B cell (primary cell): ENCODE results near the gene EML6. TPM values are rescaled to one million over a fixed set of nuclear protein-coding genes. Genes with fewer than 3 reads are reported as not detected.
A peak's percentile ranks its signal among the peaks of the same experiment; 100 is the strongest.

Source experiments
- ATAC-seq: fragments of 200-7000 bp; cut with Tn5 transposase; one replicate; pipeline ENCODE4 v1.10.0; 2021; ENCODE audit warnings: low read depth, mild to moderate bottlenecking, moderate number of reproducible peaks, moderate library complexity
- CTCF ChIA-PET: fragments of 350-600 bp; sonication (Branson Sonifier 250); formaldehyde crosslinking; loops from one replicate; lab custom pipeline; 2021; ENCODE audit warnings: antibody characterized with exemption, inconsistent platforms; lab: Charles Lee
- POLR2A ChIA-PET: fragments of 350-600 bp; sonication (Branson Sonifier 250); formaldehyde crosslinking; loops from one replicate; lab custom pipeline; 2021; ENCODE audit warnings: antibody characterized with exemption; lab: Charles Lee
- DNase-seq: peaks from one replicate; pipeline ENCODE4 v3.0.0; 2013
- H2AFZ ChIP-seq: 2 replicates; pipeline ENCODE4 v1.6.1; 2012; ENCODE audit warnings: mild to moderate bottlenecking, low read depth, low read length; ENCODE audit not compliant: insufficient read depth, poor library complexity, severe bottlenecking
- H3K27ac ChIP-seq, 2 donors: 1 replicate in 1 of 2; 2 replicates in 1 of 2; pipeline ENCODE4 v1.5.1; 2012 to 2013; ENCODE audit warnings: low read length in 2 of 2, mild to moderate bottlenecking in 2 of 2, moderate library complexity in 1 of 2
- H3K27me3 ChIP-seq, 4 experiments: fragments of 200-600 bp in 1 of 4; sonication (generic) in 1 of 4; replicated peaks in 1 of 4; 1 replicate in 2 of 4; 2 replicates in 2 of 4; pipeline versions ENCODE4 v1.6.1 to v1.7.0; 2013 to 2016; ENCODE audit warnings: low read length in 3 of 4, mild to moderate bottlenecking in 2 of 4, mixed read lengths in 1 of 4, moderate library complexity in 1 of 4; ENCODE audit not compliant: insufficient read depth in 4 of 4, control insufficient read depth in 3 of 4; ENCODE audit errors: control extremely low read depth in 1 of 4
- H3K36me3 ChIP-seq, 2 experiments: replicated peaks in 1 of 2; 1 replicate in 1 of 2; 2 replicates in 1 of 2; pipeline versions ENCODE4 v1.6.1 to v1.7.1; 2013; ENCODE audit warnings: low read length in 1 of 2; ENCODE audit not compliant: insufficient read depth in 2 of 2, control insufficient read depth in 1 of 2; ENCODE audit errors: control extremely low read depth in 1 of 2, extremely low read depth in 1 of 2
- H3K4me1 ChIP-seq, 2 donors: fragments of 200-600 bp in 1 of 2; sonication (generic) in 1 of 2; 1 replicate in 1 of 2; 2 replicates in 1 of 2; pipeline versions ENCODE4 v1.5.1 to v1.6.1; 2013 to 2017; ENCODE audit warnings: low read length in 2 of 2; ENCODE audit not compliant: control insufficient read depth in 2 of 2, insufficient read depth in 2 of 2
- H3K4me2 ChIP-seq: replicated peaks from 2 replicates; pipeline ENCODE3; 2012; ENCODE audit warnings: mild to moderate bottlenecking, low read depth, low read length; ENCODE audit not compliant: poor library complexity, severe bottlenecking
- H3K4me3 ChIP-seq, 5 experiments: fragments of 200-600 bp in 1 of 5; sonication (generic) in 1 of 5; 1 replicate in 3 of 5; 2 replicates in 2 of 5; pipeline versions ENCODE4 v1.5.1 to v1.7.0; 2011 to 2016; ENCODE audit warnings: low read length in 4 of 5, mild to moderate bottlenecking in 4 of 5, low read depth in 2 of 5, control low read depth in 1 of 5, moderate library complexity in 1 of 5; ENCODE audit not compliant: insufficient read depth in 1 of 5; ENCODE audit errors: control extremely low read depth in 1 of 5, extremely low read depth in 1 of 5
- H3K79me2 ChIP-seq: fragments of 200-600 bp; sonication (generic); one replicate; pipeline ENCODE4 v1.6.0; 2016; ENCODE audit warnings: low read length; ENCODE audit not compliant: control insufficient read depth, insufficient read depth
- H3K9ac ChIP-seq: fragments of 200-600 bp; sonication (generic); 2 replicates; pipeline ENCODE4 v1.6.1; 2017; ENCODE audit warnings: mild to moderate bottlenecking, low read length, moderate library complexity
- H3K9me3 ChIP-seq, 3 donors: one replicate each; pipeline versions ENCODE4 v1.6.1 to v1.7.1; 2013; ENCODE audit warnings: low read length in 2 of 3; ENCODE audit not compliant: control insufficient read depth in 2 of 3, insufficient read depth in 1 of 3; ENCODE audit errors: control extremely low read depth in 1 of 3
- H4K20me1 ChIP-seq: 2 replicates; pipeline ENCODE4 v1.6.0; 2012; ENCODE audit warnings: mild to moderate bottlenecking, low read length; ENCODE audit not compliant: insufficient read depth, control insufficient read depth, poor library complexity, severe bottlenecking
- H3K27ac Mint-ChIP-seq: one replicate; pipeline ENCODE4 v1.8.0; 2021; ENCODE audit warnings: mixed read lengths
- H3K27me3 Mint-ChIP-seq: one replicate; pipeline ENCODE4 v1.8.0; 2021; ENCODE audit warnings: mixed read lengths
- H3K4me1 Mint-ChIP-seq: one replicate; pipeline ENCODE4 v1.8.0; 2021; ENCODE audit warnings: mixed read lengths
- H3K4me3 Mint-ChIP-seq: one replicate; pipeline ENCODE4 v1.8.0; 2021; ENCODE audit warnings: mixed read lengths
- H3K9me3 Mint-ChIP-seq: one replicate; pipeline ENCODE4 v1.8.0; 2022; ENCODE audit warnings: mixed read lengths; ENCODE audit not compliant: insufficient read depth
- CTCF ChIP-seq: fragments of 200-600 bp; IDR thresholded peaks from one replicate; pipeline ENCODE4 v1.8.0; 2022; ENCODE audit warnings: antibody characterized with exemption, mild to moderate bottlenecking
- EZH2 ChIP-seq: IDR thresholded peaks from 2 replicates; pipeline ENCODE4 v1.6.1; 2012; ENCODE audit warnings: borderline replicate concordance, low read depth, mild to moderate bottlenecking, moderate library complexity, low read length; ENCODE audit not compliant: insufficient read depth, poor library complexity, severe bottlenecking
- WGBS: methylation state at CpG from one replicate; pipeline ENCODE4 v1.1.5; 2013; ENCODE audit warnings: missing lambda C conversion rate; ENCODE audit not compliant: insufficient coverage; 5-methylcytosine and 5-hydroxymethylcytosine counted together
- intact Hi-C: fragments of 100-400 bp; cut with micrococcal nuclease; formaldehyde crosslinking; loops from one replicate; pipeline ENCODE4 v1.10.0; 2022
- polyA plus RNA-seq: library from polyadenylated mRNA; depleted of rRNA; stranded (reverse); fragments of >200 nt; gene quantifications from 2 replicates; pipeline ENCODE4 v1.2.3, GENCODE V29; 2012
- total RNA-seq, 2 donors: library from RNA; stranded (reverse); fragments of 120-200 nt in 1 of 2; gene quantifications; 1 replicate in 1 of 2; 2 replicates in 1 of 2; pipeline versions ENCODE4 v1.2.3 to v1.2.4, GENCODE V29; 2013 to 2022

The EML6 gene
- total and polyA plus RNA-seq, 2 donors (not counting 1 experiment from before 2014, with no cell fraction given): 42.5 to 53.7 TPM

GRCh38 chr2:54724560-54725342, 1.3 kb downstream of the EML6 start:
- peak; percentile 62 for DNase-seq
- no peak for ATAC-seq
- peak overlapping the region; percentile 82 for H3K9ac ChIP-seq
- no peak for TF ChIP-seq CTCF
- TF ChIP-seq EZH2: no peak
- H3K9me3 ChIP-seq: no peaks in the 10 kb centered on the region
- Mint-ChIP-seq H3K4me3 (peak overlapping the region; percentile 100), H3K27me3 (peaks cover 2% of the 10 kb centered on the region), H3K27ac (peak overlapping the region; percentile 94), H3K9me3 (no peaks in the 10 kb centered on the region), H3K4me1 (peaks cover 37% of the 10 kb centered on the region)
- peaks cover 0 to 22% (median 8%) of the 10 kb centered on the region in 4 experiments for H3K27me3 ChIP-seq
- no peak overlapping the region for H3K27ac ChIP-seq
- no peaks in the 10 kb centered on the region for H3K36me3 ChIP-seq
- POLR2A ChIA-PET: no interaction called here
- peak overlapping the region; percentile 51 to 98 (median 79) for H3K4me3 ChIP-seq
- peak overlapping the region; percentile 94 for H3K4me2 ChIP-seq
- peaks cover 15 to 17% of the 10 kb centered on the region in 2 donors for H3K4me1 ChIP-seq
- no peaks in the 10 kb centered on the region for H4K20me1 ChIP-seq
- CTCF ChIA-PET: interaction anchor here (3.5 kb wide), 1 partner anchor 114 kb away, joined by 28 read pairs; no protein-coding TSS in a partner anchor
- 3% methylated on average over 82 of the region's 87 CpGs for WGBS
- peak overlapping the region; percentile 97 for H2AFZ ChIP-seq
- no peaks in the 10 kb centered on the region for H3K79me2 ChIP-seq
- intact Hi-C loops: loop anchor here (5.0 to 10.0 kb wide), 4 partner anchors 390 to 957 kb away; partner anchors contain the start of gene CHAC2
